Measurements from ENCODE around the gene SASH1.

DNA sequence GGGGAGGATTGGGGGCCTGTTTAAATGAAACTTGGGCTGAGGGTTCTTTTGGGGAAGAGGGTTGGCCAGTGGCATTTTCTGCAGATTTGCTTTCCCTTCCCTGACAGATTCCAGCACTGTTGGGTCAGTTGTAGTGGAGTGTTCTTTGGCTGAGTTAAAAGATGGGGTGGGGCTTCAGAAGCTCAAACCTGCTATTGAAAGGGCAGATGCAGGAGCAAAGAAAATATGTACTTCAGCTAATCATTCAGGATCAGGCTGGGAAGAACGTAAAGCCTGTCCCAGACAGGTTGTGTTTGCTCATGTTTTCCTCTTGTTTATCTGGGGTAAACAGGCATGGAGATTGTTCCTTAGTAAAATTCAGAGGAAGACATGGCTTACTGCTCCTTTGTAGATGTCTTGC, 2.5 kb downstream of the SASH1 start:
- TF ChIP-seq POLR2A (IDR thresholded peaks at IDR 0.05; ENCODE audit: low read depth, low read length) (no peak), POLR2AphosphoS5 (IDR thresholded peaks at IDR 0.05; ENCODE audit: low read depth, low read length) (no peak)
